ENCODE measurements around the gene RB1.

The RB1 gene

DNA sequence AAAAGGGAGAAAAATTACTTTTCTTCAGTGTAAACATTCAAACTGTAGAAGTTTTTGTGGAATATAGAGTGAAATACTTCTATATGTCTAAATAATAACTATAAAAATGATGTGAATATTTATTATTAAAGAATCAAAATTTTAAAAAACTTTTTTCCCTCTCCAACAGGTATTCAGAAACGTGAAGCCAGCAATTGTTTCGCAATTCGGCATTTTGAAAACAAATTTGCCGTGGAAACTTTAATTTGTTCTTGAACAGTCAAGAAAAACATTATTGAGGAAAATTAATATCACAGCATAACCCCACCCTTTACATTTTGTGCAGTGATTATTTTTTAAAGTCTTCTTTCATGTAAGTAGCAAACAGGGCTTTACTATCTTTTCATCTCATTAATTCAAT lies 42.6 kb upstream of the RB1 start:
- DNase-seq (ENCODE audit: low read depth, low spot score): no peak
- ChIA-PET POLR2A (no interaction called here), CTCF (no interaction called here)
- H3K4me3 ChIP-seq (ENCODE audit: low read depth, low read length): no peak overlapping the region
- TF ChIP-seq, protein P1, sequence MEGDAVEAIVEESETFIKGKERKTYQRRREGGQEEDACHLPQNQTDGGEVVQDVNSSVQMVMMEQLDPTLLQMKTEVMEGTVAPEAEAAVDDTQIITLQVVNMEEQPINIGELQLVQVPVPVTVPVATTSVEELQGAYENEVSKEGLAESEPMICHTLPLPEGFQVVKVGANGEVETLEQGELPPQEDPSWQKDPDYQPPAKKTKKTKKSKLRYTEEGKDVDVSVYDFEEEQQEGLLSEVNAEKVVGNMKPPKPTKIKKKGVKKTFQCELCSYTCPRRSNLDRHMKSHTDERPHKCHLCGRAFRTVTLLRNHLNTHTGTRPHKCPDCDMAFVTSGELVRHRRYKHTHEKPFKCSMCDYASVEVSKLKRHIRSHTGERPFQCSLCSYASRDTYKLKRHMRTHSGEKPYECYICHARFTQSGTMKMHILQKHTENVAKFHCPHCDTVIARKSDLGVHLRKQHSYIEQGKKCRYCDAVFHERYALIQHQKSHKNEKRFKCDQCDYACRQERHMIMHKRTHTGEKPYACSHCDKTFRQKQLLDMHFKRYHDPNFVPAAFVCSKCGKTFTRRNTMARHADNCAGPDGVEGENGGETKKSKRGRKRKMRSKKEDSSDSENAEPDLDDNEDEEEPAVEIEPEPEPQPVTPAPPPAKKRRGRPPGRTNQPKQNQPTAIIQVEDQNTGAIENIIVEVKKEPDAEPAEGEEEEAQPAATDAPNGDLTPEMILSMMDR (IDR thresholded peaks at IDR 0.05; ENCODE audit: insufficient read depth, low read length, missing control alignments): no peak

DNA sequence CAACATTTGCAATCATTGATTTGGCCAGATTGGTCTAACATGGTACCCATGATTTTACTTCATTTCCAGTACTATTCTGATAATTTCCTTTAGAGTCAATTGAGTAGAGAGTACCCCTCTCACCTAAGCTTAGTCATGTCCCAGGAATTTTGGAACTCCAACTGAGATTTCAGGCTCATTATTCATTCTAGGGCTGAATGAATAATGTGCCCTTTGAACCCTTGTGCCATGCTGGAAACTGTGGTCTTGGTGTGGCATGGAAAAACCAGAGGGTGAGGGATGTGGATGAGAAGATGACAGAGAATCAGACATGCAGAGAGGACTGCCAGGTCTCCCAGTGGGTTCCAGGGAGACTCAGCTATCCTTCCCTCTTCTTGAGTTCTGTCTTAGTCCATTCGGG lies 40.4 kb upstream of the RB1 start:
- no peak for DNase-seq (ENCODE audit: low read depth, low spot score)
- ChIA-PET POLR2A (no interaction called here), CTCF (interaction anchor here (1.3 kb wide), 1 partner anchor 317 kb away, joined by 4 read pairs; no protein-coding TSS in a partner anchor)
- TF ChIP-seq, protein P1 (IDR thresholded peaks at IDR 0.05; ENCODE audit: insufficient read depth, low read length, missing control alignments): no peak
- no peak overlapping the region for H3K4me3 ChIP-seq (ENCODE audit: low read depth, low read length)

DNA sequence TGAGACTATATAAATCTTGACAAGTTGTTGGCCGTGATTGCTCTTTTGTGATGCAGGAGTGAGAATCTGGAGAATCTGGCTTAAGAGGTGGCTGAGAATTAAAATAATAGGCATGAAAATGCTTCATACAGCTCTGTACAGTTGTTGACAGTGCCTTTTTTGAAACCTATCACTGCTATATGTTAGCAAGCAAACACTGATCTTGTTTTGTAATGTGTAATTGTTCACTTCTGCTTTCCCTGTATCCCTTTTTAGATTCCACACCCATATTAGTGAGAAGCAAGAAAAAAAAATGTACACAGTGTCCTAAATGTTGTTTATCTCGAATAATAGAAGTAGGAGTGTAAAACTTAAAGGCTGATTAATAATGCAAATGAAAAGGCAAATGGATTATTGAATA lies 39.5 kb upstream of the RB1 start:
- POLR2A ChIA-PET: no interaction called here

DNA sequence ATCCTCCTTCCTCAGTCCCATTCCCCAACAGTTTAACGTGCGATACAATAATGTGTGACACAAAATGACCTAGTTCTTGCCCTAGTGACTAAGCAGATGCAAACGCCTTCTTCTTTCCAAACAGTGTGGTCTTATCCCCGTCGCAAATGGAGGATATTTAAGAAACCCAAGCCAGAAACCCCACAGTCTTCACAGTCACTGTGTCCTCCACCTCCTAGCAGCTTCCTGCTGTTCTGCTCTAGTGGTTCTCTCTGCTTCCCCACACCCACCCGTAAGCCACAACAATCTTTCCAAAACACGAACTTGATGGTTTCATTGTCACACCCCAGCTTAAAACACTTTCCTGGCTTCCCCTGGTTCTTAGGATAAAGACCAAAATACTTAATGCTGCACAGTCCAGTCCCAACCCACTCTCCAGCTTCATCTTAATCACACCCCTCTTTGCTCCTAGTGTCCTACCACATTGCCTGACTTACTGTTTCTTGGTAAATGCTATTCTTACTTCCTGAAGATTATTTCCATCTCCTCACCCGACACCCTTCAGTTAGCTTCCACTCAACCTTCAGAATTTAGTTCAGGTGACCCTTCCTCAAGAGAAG lies 38.2 kb upstream of the RB1 start:
- no peak overlapping the region for H3K4me3 ChIP-seq (ENCODE audit: low read depth, low read length)
- no peak for DNase-seq (ENCODE audit: low read depth, low spot score)
- ChIA-PET CTCF (no interaction called here), POLR2A (no interaction called here)
- TF ChIP-seq, protein P1 (IDR thresholded peaks at IDR 0.05; ENCODE audit: insufficient read depth, low read length, missing control alignments): no peak

More for the DNA sequence above, 39.5 kb upstream of the RB1 start:
- CTCF ChIA-PET: interaction anchor here (1.2 to 1.3 kb wide), 2 partner anchors 9 to 316 kb away, joined by 4 to 5 read pairs; no protein-coding TSS in a partner anchor
- no peak overlapping the region for H3K4me3 ChIP-seq (ENCODE audit: low read depth, low read length)
- no peak for DNase-seq (ENCODE audit: low read depth, low spot score)
- TF ChIP-seq, protein P1 (IDR thresholded peaks at IDR 0.05; ENCODE audit: insufficient read depth, low read length, missing control alignments): no peak

DNA sequence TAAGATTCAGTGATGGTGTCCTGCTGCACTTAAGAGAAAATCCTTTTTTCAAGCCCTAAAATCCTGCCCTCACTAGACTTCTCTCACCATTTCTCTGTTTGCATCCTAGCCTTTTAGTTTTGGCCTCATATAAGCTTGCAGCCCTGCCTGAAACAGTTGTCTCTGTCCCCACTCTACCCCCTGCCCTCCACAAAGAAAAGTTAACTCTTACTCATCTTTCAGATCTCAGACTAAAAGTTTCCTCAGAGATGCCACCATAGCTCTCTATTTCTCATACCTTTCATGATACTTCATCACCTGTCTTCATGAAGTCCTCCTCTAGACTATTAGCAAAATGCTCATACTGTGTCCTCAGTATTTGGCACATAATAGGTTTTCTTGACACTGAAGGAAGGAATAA lies 37.4 kb upstream of the RB1 start:
- no peak for DNase-seq (ENCODE audit: low read depth, low spot score)
- H3K4me3 ChIP-seq (ENCODE audit: low read depth, low read length): no peak overlapping the region
- POLR2A ChIA-PET: no interaction called here
- CTCF ChIA-PET: no interaction called here
- TF ChIP-seq, protein P1 (IDR thresholded peaks at IDR 0.05; ENCODE audit: insufficient read depth, low read length, missing control alignments): no peak

DNA sequence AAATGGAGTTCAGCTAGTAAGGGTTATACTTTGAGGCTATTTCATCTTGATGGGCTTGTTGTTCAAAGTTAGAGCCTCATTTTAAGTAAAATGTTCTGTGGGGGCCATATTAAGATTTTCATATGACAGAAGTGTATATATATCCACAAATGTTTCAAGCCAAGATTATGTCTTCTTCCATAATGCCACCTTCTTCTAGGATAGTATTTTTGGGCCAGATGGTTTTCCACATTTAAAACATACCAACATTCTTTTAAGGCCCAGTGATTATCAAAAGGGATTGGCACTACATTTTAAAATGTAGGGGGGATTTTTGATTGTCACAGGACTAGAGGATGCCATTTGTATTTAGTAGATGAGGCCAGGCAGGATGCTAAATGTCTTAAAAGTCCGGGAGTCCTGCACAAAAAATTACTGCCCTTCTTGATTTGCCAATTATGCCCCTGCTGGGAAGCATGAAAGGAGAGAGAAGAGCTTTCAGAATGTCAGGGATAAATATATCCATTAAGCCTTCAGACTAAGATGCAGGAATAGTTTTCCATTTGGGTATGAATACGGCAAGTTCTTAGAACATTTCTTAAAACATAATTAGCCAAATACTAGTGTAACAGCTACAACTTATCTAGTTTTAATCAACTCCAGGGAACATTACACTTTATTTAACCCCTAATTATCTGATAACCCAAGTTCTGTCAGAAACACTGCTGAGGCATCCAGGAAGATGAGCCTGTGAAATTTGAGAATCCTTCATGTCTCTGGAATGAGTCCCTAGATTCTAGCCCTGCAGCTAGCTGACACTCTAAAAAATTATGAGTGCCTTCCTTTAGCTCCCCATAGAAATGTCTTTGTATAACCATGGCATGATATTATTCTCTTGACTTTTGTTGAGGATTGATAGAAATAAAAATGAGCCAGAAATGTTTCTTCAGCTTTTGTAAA lies 36.6 kb upstream of the RB1 start:
- POLR2A ChIA-PET: no interaction called here
- H3K4me3 ChIP-seq (ENCODE audit: low read depth, low read length): no peak overlapping the region
- TF ChIP-seq, protein P1 (IDR thresholded peaks at IDR 0.05; ENCODE audit: insufficient read depth, low read length, missing control alignments): no peak
- CTCF ChIA-PET: interaction anchor here (0.8 kb wide), 1 partner anchor 472 kb away, joined by 3 read pairs; no protein-coding TSS in a partner anchor
- DNase-seq (ENCODE audit: low read depth, low spot score): no peak
